Parathyroid adenoma (tissue), 2 donors: Measurements from ENCODE around the gene PDE6C.
A peak's percentile ranks its signal among the peaks of the same experiment; 100 is the strongest.

Experiments used
- H2AFZ ChIP-seq: fragments of 300-600 bp; sonication (generic); one replicate; pipeline ENCODE4 v1.7.0; 2017; ENCODE audit warnings: antibody characterized with exemption, mild to moderate bottlenecking
- H3K27ac ChIP-seq: fragments of 300-600 bp; sonication (generic); one replicate; pipeline ENCODE4 v1.7.0; 2017
- H3K27me3 ChIP-seq: fragments of 300-600 bp; sonication (generic); one replicate; pipeline ENCODE4 v1.7.0; 2017; ENCODE audit warnings: low read length; ENCODE audit not compliant: control insufficient read depth, insufficient read depth
- H3K36me3 ChIP-seq: fragments of 300-600 bp; sonication (generic); one replicate; pipeline ENCODE4 v1.7.0; 2017; ENCODE audit warnings: low read length; ENCODE audit not compliant: control insufficient read depth, insufficient read depth
- H3K4me1 ChIP-seq: fragments of 300-600 bp; sonication (generic); one replicate; pipeline ENCODE4 v1.7.0; 2017; ENCODE audit warnings: control low read depth
- H3K4me2 ChIP-seq: fragments of 300-600 bp; sonication (generic); one replicate; pipeline ENCODE4 v1.7.0; 2017; ENCODE audit warnings: low read length
- H3K4me3 ChIP-seq: fragments of 300-600 bp; sonication (generic); one replicate; pipeline ENCODE4 v1.7.0; 2017; ENCODE audit warnings: low read depth, low read length
- H3K79me2 ChIP-seq: fragments of 300-600 bp; sonication (generic); one replicate; pipeline ENCODE4 v1.7.0; 2017; ENCODE audit warnings: control low read depth
- H3K9ac ChIP-seq: fragments of 300-600 bp; sonication (generic); one replicate; pipeline ENCODE4 v1.7.0; 2017; ENCODE audit warnings: mild to moderate bottlenecking
- H3K9me3 ChIP-seq: fragments of 300-600 bp; sonication (generic); one replicate; pipeline ENCODE4 v1.7.0; 2017; ENCODE audit warnings: low read length; ENCODE audit not compliant: control insufficient read depth
- TF ChIP-seq, protein P1 (sequence below): fragments of 300-600 bp; sonication (generic); IDR thresholded peaks from one replicate; pipeline ENCODE4 v1.7.0; 2017; ENCODE audit warnings: antibody characterized with exemption, mild to moderate bottlenecking
- donor health status: primary hyperparathyroidism.

Gene PDE6C

DNA sequence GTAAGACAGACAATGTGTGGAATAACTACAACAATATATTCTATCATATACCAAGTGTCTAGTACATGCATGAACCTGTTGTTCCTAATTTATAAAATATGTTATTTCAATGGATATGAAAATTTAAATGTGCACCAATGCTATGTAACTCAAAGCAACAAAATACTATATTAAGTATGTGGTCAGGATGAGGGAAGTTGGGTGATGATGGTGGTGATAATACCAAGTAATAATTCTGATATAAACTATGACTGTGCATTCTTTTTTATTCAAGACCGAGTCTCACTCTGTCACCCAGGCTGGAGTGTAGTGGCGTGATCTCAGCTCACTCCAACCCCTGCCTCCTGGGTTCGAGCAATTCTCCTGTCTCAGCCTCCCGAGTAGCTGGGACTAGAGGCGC lies 92.1 kb downstream of the PDE6C start:
- no peak overlapping the region for H2AFZ ChIP-seq
- H3K9ac ChIP-seq: no peak overlapping the region
- H3K36me3 ChIP-seq: no peaks in the 10 kb centered on the region
- H3K27me3 ChIP-seq: no peaks in the 10 kb centered on the region
- H3K9me3 ChIP-seq: no peaks in the 10 kb centered on the region
- TF ChIP-seq, protein P1, sequence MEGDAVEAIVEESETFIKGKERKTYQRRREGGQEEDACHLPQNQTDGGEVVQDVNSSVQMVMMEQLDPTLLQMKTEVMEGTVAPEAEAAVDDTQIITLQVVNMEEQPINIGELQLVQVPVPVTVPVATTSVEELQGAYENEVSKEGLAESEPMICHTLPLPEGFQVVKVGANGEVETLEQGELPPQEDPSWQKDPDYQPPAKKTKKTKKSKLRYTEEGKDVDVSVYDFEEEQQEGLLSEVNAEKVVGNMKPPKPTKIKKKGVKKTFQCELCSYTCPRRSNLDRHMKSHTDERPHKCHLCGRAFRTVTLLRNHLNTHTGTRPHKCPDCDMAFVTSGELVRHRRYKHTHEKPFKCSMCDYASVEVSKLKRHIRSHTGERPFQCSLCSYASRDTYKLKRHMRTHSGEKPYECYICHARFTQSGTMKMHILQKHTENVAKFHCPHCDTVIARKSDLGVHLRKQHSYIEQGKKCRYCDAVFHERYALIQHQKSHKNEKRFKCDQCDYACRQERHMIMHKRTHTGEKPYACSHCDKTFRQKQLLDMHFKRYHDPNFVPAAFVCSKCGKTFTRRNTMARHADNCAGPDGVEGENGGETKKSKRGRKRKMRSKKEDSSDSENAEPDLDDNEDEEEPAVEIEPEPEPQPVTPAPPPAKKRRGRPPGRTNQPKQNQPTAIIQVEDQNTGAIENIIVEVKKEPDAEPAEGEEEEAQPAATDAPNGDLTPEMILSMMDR: no peak
- peaks cover 5% of the 10 kb centered on the region for H3K4me1 ChIP-seq
- H3K4me3 ChIP-seq: no peak overlapping the region
- no peak overlapping the region for H3K4me2 ChIP-seq
- H3K27ac ChIP-seq: no peak overlapping the region
- no peaks in the 10 kb centered on the region for H3K79me2 ChIP-seq

DNA sequence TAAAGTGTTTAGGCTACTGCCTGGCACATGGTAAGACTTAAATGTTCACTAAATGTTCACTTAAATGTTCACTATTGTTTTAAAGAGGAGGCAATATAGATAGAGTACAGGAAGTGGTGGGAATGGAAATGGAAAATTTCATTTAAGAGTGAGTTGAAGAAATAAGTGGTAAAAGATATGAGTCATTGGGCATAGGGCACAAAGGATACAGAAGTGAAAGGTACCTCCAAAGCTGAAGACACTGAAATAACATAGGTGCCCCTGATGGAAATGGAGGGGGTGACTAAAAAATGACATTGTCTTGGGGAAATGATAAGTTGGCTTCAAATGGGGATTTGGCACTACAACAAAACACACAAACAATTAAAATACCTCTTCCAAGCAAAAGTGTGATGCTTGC lies 95.3 kb downstream of the PDE6C start:
- H3K4me1 ChIP-seq: peaks cover 12% of the 10 kb centered on the region
- H2AFZ ChIP-seq: no peak overlapping the region
- H3K9ac ChIP-seq: no peak overlapping the region
- no peaks in the 10 kb centered on the region for H3K27me3 ChIP-seq
- no peaks in the 10 kb centered on the region for H3K9me3 ChIP-seq
- no peaks in the 10 kb centered on the region for H3K36me3 ChIP-seq
- H3K27ac ChIP-seq: no peak overlapping the region
- H3K79me2 ChIP-seq: no peaks in the 10 kb centered on the region
- H3K4me2 ChIP-seq: no peak overlapping the region
- no peak overlapping the region for H3K4me3 ChIP-seq
- TF ChIP-seq, protein P1: no peak

DNA sequence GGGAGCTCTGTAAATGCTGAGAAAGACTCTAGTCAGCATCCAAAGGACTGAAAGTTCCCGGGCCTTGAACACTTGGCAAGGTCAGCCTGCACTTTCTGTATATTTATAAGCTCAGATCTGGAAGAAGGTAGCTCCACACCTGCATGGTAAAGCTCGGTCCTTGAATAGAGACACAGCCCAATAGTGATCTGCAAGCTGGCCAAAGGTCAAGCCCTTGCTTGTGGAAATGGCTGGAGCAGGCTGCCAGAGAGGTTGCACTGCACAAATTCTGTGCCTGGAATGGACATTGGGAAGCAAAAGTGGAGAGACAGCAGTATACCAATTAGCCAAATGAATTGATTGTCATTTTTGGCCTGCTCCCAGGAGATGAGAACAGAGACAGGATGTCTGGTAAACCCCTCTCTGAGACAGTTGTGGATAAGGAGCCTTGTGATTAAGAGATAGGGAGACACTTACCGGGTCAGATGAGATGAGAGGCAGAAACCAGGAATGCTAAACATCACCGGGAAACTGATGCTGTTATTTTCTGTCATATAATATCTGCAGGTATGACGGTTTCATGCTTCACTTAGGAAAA lies 98.1 kb downstream of the PDE6C start:
- peak overlapping the region; percentile 84 for H2AFZ ChIP-seq
- no peaks in the 10 kb centered on the region for H3K36me3 ChIP-seq
- H3K4me1 ChIP-seq: peaks cover 12% of the 10 kb centered on the region
- H3K9me3 ChIP-seq: no peaks in the 10 kb centered on the region
- H3K4me3 ChIP-seq: no peak overlapping the region
- no peak overlapping the region for H3K9ac ChIP-seq
- no peak overlapping the region for H3K4me2 ChIP-seq
- TF ChIP-seq, protein P1: no peak
- no peaks in the 10 kb centered on the region for H3K27me3 ChIP-seq
- no peaks in the 10 kb centered on the region for H3K79me2 ChIP-seq
- peak overlapping the region; percentile 34 for H3K27ac ChIP-seq

DNA sequence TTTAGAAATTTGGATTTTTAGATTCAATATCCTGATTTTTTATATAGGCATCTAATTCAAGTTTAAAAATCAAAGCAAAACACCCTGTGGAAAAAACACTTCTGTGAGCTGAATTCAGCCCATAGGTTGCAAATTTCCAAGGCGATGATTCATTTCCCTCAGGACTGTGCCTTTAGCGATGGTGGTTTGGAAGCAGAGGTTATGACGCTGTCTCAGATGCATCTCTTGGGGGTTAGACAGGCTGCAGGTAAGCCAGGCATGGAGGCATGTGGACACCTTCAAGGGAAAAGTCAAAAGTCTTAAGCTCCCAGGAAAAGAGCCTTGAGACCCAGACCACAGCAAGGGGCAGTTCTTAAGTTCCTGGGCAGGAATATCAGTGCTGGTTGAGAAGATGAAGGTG lies 99.6 kb downstream of the PDE6C start:
- Histone ChIP-seq H3K36me3 (no peaks in the 10 kb centered on the region), H3K4me3 (no peak overlapping the region), H3K27me3 (no peaks in the 10 kb centered on the region), H3K79me2 (no peaks in the 10 kb centered on the region), H3K4me2 (no peak overlapping the region), H3K27ac (no peak overlapping the region), H3K4me1 (peaks cover 12% of the 10 kb centered on the region), H3K9me3 (no peaks in the 10 kb centered on the region), H3K9ac (no peak overlapping the region), H2AFZ (no peak overlapping the region)
- TF ChIP-seq, protein P1: no peak

DNA sequence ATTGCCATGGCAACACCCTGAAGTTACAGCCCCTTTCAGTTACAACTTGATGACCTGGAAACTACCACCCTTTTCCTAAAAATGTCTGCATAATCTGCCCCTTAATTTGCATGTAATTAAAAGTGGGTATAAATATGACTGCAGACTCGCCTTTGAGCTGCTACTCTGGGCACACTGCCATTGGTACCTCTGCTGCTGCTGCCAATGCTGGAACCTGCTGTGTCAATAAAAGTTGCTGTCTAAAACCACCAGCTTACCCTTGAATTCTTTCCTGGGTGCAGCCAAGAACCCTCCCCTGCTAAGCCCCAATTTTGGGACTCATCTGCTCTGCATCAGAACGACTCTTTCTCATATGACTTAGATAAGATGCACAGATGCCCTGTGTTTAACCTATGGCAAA lies 100.3 kb downstream of the PDE6C start:
- Histone ChIP-seq H3K27ac (no peak overlapping the region), H2AFZ (no peak overlapping the region), H3K36me3 (no peaks in the 10 kb centered on the region), H3K9me3 (no peaks in the 10 kb centered on the region), H3K4me1 (peaks cover 12% of the 10 kb centered on the region), H3K27me3 (no peaks in the 10 kb centered on the region), H3K4me3 (no peak overlapping the region), H3K4me2 (no peak overlapping the region), H3K79me2 (no peaks in the 10 kb centered on the region), H3K9ac (no peak overlapping the region)
- TF ChIP-seq, protein P1: no peak
